ENCODE results near the gene TTC33. TPM values are rescaled to one million over a fixed set of nuclear protein-coding genes. Genes with fewer than 3 reads are reported as not detected.

TTC33 gene
- polyA plus RNA-seq, 4 donors: 31.5 to 43.9 (median 34.2) TPM

GRCh38 chr5:40492056-40492455 is 263.7 kb downstream of the TTC33 start:
- DNase-seq (ENCODE audit: low read depth in 4 of 4, low spot score in 2 of 4): no peak

GRCh38 chr5:40491644-40492043 is 264.1 kb downstream of the TTC33 start:
- no peak for DNase-seq (ENCODE audit: low read depth in 4 of 4, low spot score in 2 of 4)

- no peak for DNase-seq (ENCODE audit: low read depth in 4 of 4, low spot score in 2 of 4)
These were observed 265.2 kb downstream of the TTC33 start for GRCh38 chr5:40490464-40491111.

GRCh38 chr5:40489421-40489820 is 266.3 kb downstream of the TTC33 start:
- no peak for DNase-seq (ENCODE audit: low read depth in 4 of 4, low spot score in 2 of 4)

- no peak for DNase-seq (ENCODE audit: low read depth in 4 of 4, low spot score in 2 of 4)
These were observed 269.1 kb downstream of the TTC33 start for GRCh38 chr5:40486437-40487275.

- no peak for DNase-seq (ENCODE audit: low read depth in 4 of 4, low spot score in 2 of 4)
These were observed 270.5 kb downstream of the TTC33 start for GRCh38 chr5:40485021-40485998.

GRCh38 chr5:40484495-40484894 is 271.3 kb downstream of the TTC33 start:
- DNase-seq (ENCODE audit: low read depth in 4 of 4, low spot score in 2 of 4): no peak

GRCh38 chr5:40483316-40483715 is 272.4 kb downstream of the TTC33 start:
- DNase-seq (ENCODE audit: low read depth in 4 of 4, low spot score in 2 of 4): no peak

GRCh38 chr5:40481241-40481640 is 274.5 kb downstream of the TTC33 start:
- DNase-seq (ENCODE audit: low read depth in 4 of 4, low spot score in 2 of 4): no peak

- no peak for DNase-seq (ENCODE audit: low read depth in 4 of 4, low spot score in 2 of 4)
These were observed 275.4 kb downstream of the TTC33 start for GRCh38 chr5:40480392-40480791.

- DNase-seq (ENCODE audit: low read depth in 4 of 4, low spot score in 2 of 4): no peak
These were observed 275.8 kb downstream of the TTC33 start for GRCh38 chr5:40479939-40480338.

- no peak for DNase-seq (ENCODE audit: low read depth in 4 of 4, low spot score in 2 of 4)
These were observed 277.0 kb downstream of the TTC33 start for GRCh38 chr5:40478766-40479165.

- DNase-seq (ENCODE audit: low read depth in 4 of 4, low spot score in 2 of 4): no peak
These were observed 277.8 kb downstream of the TTC33 start for GRCh38 chr5:40477856-40478546.

- DNase-seq (ENCODE audit: low read depth in 4 of 4, low spot score in 2 of 4): no peak
These were observed 280.2 kb downstream of the TTC33 start for GRCh38 chr5:40475561-40475960.

- DNase-seq (ENCODE audit: low read depth in 4 of 4, low spot score in 2 of 4): no peak
These were observed 281.5 kb downstream of the TTC33 start for GRCh38 chr5:40474250-40474649.

- no peak for DNase-seq (ENCODE audit: low read depth in 4 of 4, low spot score in 2 of 4)
These were observed 290.3 kb downstream of the TTC33 start for GRCh38 chr5:40465416-40465815.

- no peak for DNase-seq (ENCODE audit: low read depth in 4 of 4, low spot score in 2 of 4)
These were observed 291.2 kb downstream of the TTC33 start for GRCh38 chr5:40464511-40464910.
